HEK293 (cell line): Measurements from ENCODE around the gene ATP7B.

Experiments
- IKZF3 ChIP-seq: fragments of 450-650 bp; IDR thresholded peaks from 2 replicates; pipeline ENCODE4 v1.5.0; 2018; ENCODE audit warnings: missing biosample characterization, mild to moderate bottlenecking, missing genetic modification characterization, moderate library complexity
- KLF10 ChIP-seq: fragments of 450-650 bp; IDR thresholded peaks from 2 replicates; pipeline ENCODE4 v1.5.1; 2018; ENCODE audit warnings: missing biosample characterization, mild to moderate bottlenecking, missing genetic modification characterization
- KLF9 ChIP-seq: fragments of 450-650 bp; formaldehyde crosslinking; IDR thresholded peaks from 2 replicates; pipeline ENCODE4 v1.5.1; 2016; ENCODE audit warnings: missing biosample characterization, missing genetic modification characterization, low read depth
- REPIN1 ChIP-seq: fragments of 450-650 bp; formaldehyde crosslinking; IDR thresholded peaks from 2 replicates; pipeline ENCODE4 v1.5.1; 2017; ENCODE audit warnings: missing biosample characterization, missing genetic modification characterization, low read depth
- ZBTB1 ChIP-seq: fragments of 450-650 bp; formaldehyde crosslinking; IDR thresholded peaks from 2 replicates; pipeline ENCODE4 v1.5.1; 2016; ENCODE audit warnings: missing biosample characterization, missing genetic modification characterization
- ZBTB48 ChIP-seq: fragments of 450-650 bp; formaldehyde crosslinking; IDR thresholded peaks from 2 replicates; pipeline ENCODE4 v1.5.1; 2016; ENCODE audit warnings: missing biosample characterization, missing genetic modification characterization
- ZFP37 ChIP-seq: fragments of 450-650 bp; formaldehyde crosslinking; IDR thresholded peaks from 2 replicates; pipeline ENCODE4 v1.5.1; 2016; ENCODE audit warnings: missing biosample characterization, missing genetic modification characterization
- ZIC2 ChIP-seq: fragments of 450-650 bp; formaldehyde crosslinking; IDR thresholded peaks from 2 replicates; pipeline ENCODE4 v1.5.1; 2016; ENCODE audit warnings: missing biosample characterization, missing genetic modification characterization
- ZNF221 ChIP-seq: fragments of 450-650 bp; formaldehyde crosslinking; IDR thresholded peaks from 2 replicates; pipeline ENCODE4 v1.5.1; 2017; ENCODE audit warnings: missing biosample characterization, missing genetic modification characterization, borderline replicate concordance
- ZNF239 ChIP-seq: fragments of 450-650 bp; formaldehyde crosslinking; IDR thresholded peaks from 2 replicates; pipeline ENCODE4 v1.5.1; 2016; ENCODE audit warnings: missing biosample characterization, missing genetic modification characterization
- ZNF302 ChIP-seq: fragments of 450-650 bp; formaldehyde crosslinking; IDR thresholded peaks from 2 replicates; pipeline ENCODE4 v1.5.1; 2016; ENCODE audit warnings: missing biosample characterization, missing genetic modification characterization, low read depth
- ZNF335 ChIP-seq: fragments of 450-650 bp; formaldehyde crosslinking; conservative IDR thresholded peaks from 2 replicates; pipeline ENCODE4 v1.5.1; 2016; ENCODE audit warnings: missing biosample characterization, missing genetic modification characterization
- ZNF433 ChIP-seq: fragments of 450-650 bp; formaldehyde crosslinking; IDR thresholded peaks from 2 replicates; pipeline ENCODE4 v1.5.1; 2016; ENCODE audit warnings: missing biosample characterization, missing genetic modification characterization, low read depth
- ZNF501 ChIP-seq: fragments of 450-650 bp; formaldehyde crosslinking; IDR thresholded peaks from 2 replicates; pipeline ENCODE4 v1.5.1; 2016; ENCODE audit warnings: missing biosample characterization, missing genetic modification characterization
- ZNF514 ChIP-seq: fragments of 450-650 bp; formaldehyde crosslinking; IDR thresholded peaks from 2 replicates; pipeline ENCODE4 v1.5.1; 2016; ENCODE audit warnings: missing biosample characterization, missing genetic modification characterization
- ZNF548 ChIP-seq: fragments of 450-650 bp; formaldehyde crosslinking; IDR thresholded peaks from 2 replicates; pipeline ENCODE4 v1.5.1; 2016; ENCODE audit warnings: missing biosample characterization, missing genetic modification characterization
- ZNF560 ChIP-seq: fragments of 450-650 bp; formaldehyde crosslinking; IDR thresholded peaks from 2 replicates; pipeline ENCODE4 v1.5.1; 2017; ENCODE audit warnings: missing biosample characterization, missing genetic modification characterization, borderline replicate concordance
- ZNF747 ChIP-seq: fragments of 450-650 bp; formaldehyde crosslinking; IDR thresholded peaks from 2 replicates; pipeline ENCODE4 v1.5.1; 2016; ENCODE audit warnings: missing biosample characterization, missing genetic modification characterization
- ZNF776 ChIP-seq: fragments of 450-650 bp; formaldehyde crosslinking; IDR thresholded peaks from 2 replicates; pipeline ENCODE4 v1.5.0; 2017; ENCODE audit warnings: missing biosample characterization, missing genetic modification characterization, borderline replicate concordance
- ZNF843 ChIP-seq: fragments of 450-650 bp; formaldehyde crosslinking; IDR thresholded peaks from 2 replicates; pipeline ENCODE4 v1.5.1; 2016; ENCODE audit warnings: missing biosample characterization, missing genetic modification characterization
- TF ChIP-seq, protein P1 (sequence below): fragments of 450-650 bp; formaldehyde crosslinking; IDR thresholded peaks from 2 replicates; pipeline ENCODE4 v1.5.1; 2017; ENCODE audit warnings: missing biosample characterization, missing genetic modification characterization
- TF ChIP-seq, protein P2 (sequence below): fragments of 450-650 bp; formaldehyde crosslinking; conservative IDR thresholded peaks from 2 replicates; pipeline ENCODE4 v1.5.1; 2016; ENCODE audit warnings: low read depth, missing biosample characterization, missing genetic modification characterization
- TF ChIP-seq, protein P3 (sequence below): fragments of 450-650 bp; formaldehyde crosslinking; IDR thresholded peaks from 2 replicates; pipeline ENCODE4 v1.5.1; 2016; ENCODE audit warnings: missing biosample characterization, missing genetic modification characterization
- TF ChIP-seq, protein P4 (sequence below): fragments of 450-650 bp; formaldehyde crosslinking; IDR thresholded peaks from 2 replicates; pipeline ENCODE4 v1.5.1; 2017; ENCODE audit warnings: missing biosample characterization, missing genetic modification characterization
- TF ChIP-seq, protein P5 (sequence below): fragments of 450-650 bp; formaldehyde crosslinking; IDR thresholded peaks from 2 replicates; pipeline ENCODE4 v1.5.1; 2016; ENCODE audit warnings: missing biosample characterization, missing genetic modification characterization
- TF ChIP-seq, protein P6 (sequence below): fragments of 450-650 bp; formaldehyde crosslinking; IDR thresholded peaks from 2 replicates; pipeline ENCODE4 v1.5.1; 2016; ENCODE audit warnings: missing biosample characterization, missing genetic modification characterization

Gene ATP7B

DNA sequence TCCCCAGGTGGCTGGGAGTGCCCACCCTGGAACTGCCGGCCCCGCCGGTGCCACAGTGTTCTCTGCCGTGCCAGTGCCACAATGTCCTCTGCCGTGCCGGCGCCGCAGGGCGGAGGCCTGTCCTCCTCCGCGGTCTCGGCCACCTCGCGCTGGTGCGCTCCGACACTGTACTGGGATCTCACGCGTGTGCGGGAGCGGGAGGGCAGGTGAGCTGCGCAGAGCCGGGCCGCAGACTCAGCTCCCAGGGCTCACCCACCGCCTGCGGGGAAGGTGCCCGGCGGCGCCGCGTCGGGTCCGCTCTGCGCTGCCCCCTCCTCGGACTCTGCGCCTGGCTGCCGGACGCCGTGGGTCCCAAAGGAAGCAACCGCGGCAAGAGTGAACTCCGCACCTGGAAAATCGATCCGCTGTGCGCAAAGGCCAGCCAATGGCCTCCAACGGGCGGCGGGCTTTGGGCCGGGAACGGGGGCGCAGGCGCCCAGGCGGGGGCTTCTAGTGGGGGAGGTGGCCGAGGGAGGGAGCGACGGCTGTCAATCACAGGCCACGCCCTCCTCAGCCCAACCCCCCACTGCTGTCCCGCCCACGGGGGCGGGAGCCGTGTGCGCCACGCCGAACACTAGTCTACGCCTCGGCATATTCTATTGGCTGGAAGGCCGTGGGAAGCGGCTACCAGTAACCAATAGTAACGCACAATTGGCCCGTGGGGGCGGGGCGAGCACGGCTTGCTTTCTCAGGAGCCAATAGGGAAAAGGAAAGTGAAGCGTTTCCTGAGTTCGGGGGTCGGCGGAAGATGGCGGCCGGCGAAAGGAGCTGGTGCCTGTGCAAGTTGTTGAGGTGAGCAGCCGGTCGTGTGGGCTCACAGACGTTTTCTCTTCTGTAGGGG lies 622 bp upstream of the ATP7B start, which contains the start of gene ALG11 (continued):
- TF ChIP-seq ZNF433 (tag by site-specific recombination) (no peak), ZBTB1 (tag by site-specific recombination) (peak; percentile 54; the same call in 1 of the 2 replicates), ZNF843 (tag by site-specific recombination) (no peak), ZNF514 (no peak), ZNF239 (tag by site-specific recombination) (no peak), ZNF221 (tag by site-specific recombination) (no peak), KLF10 (tag by site-specific recombination) (peak; percentile 92), ZNF501 (tag by site-specific recombination) (no peak; the same call in 1 of the 2 replicates), ZNF747 (tag by site-specific recombination) (no peak), ZNF335 (tag by site-specific recombination) (peak; percentile 91), ZNF548 (no peak), ZBTB48 (tag by site-specific recombination) (no peak), IKZF3 (tag by site-specific recombination) (no peak), REPIN1 (tag by site-specific recombination) (no peak), ZNF776 (tag by site-specific recombination) (no peak), ZNF302 (no peak), ZNF560 (no peak), KLF9 (tag by site-specific recombination) (peak; percentile 96), ZIC2 (tag by site-specific recombination) (peak; percentile 57), ZFP37 (tag by site-specific recombination) (peak; percentile 84; the same call in 1 of the 2 replicates)
- TF ChIP-seq, protein P1, sequence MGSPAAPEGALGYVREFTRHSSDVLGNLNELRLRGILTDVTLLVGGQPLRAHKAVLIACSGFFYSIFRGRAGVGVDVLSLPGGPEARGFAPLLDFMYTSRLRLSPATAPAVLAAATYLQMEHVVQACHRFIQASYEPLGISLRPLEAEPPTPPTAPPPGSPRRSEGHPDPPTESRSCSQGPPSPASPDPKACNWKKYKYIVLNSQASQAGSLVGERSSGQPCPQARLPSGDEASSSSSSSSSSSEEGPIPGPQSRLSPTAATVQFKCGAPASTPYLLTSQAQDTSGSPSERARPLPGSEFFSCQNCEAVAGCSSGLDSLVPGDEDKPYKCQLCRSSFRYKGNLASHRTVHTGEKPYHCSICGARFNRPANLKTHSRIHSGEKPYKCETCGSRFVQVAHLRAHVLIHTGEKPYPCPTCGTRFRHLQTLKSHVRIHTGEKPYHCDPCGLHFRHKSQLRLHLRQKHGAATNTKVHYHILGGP (tag by site-specific recombination), result no peak
- TF ChIP-seq, protein P2, sequence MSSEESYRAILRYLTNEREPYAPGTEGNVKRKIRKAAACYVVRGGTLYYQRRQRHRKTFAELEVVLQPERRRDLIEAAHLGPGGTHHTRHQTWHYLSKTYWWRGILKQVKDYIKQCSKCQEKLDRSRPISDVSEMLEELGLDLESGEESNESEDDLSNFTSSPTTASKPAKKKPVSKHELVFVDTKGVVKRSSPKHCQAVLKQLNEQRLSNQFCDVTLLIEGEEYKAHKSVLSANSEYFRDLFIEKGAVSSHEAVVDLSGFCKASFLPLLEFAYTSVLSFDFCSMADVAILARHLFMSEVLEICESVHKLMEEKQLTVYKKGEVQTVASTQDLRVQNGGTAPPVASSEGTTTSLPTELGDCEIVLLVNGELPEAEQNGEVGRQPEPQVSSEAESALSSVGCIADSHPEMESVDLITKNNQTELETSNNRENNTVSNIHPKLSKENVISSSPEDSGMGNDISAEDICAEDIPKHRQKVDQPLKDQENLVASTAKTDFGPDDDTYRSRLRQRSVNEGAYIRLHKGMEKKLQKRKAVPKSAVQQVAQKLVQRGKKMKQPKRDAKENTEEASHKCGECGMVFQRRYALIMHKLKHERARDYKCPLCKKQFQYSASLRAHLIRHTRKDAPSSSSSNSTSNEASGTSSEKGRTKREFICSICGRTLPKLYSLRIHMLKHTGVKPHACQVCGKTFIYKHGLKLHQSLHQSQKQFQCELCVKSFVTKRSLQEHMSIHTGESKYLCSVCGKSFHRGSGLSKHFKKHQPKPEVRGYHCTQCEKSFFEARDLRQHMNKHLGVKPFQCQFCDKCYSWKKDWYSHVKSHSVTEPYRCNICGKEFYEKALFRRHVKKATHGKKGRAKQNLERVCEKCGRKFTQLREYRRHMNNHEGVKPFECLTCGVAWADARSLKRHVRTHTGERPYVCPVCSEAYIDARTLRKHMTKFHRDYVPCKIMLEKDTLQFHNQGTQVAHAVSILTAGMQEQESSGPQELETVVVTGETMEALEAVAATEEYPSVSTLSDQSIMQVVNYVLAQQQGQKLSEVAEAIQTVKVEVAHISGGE (tag by site-specific recombination), result peak; percentile 83; the same call in 1 of the 2 replicates
- TF ChIP-seq, protein P3, sequence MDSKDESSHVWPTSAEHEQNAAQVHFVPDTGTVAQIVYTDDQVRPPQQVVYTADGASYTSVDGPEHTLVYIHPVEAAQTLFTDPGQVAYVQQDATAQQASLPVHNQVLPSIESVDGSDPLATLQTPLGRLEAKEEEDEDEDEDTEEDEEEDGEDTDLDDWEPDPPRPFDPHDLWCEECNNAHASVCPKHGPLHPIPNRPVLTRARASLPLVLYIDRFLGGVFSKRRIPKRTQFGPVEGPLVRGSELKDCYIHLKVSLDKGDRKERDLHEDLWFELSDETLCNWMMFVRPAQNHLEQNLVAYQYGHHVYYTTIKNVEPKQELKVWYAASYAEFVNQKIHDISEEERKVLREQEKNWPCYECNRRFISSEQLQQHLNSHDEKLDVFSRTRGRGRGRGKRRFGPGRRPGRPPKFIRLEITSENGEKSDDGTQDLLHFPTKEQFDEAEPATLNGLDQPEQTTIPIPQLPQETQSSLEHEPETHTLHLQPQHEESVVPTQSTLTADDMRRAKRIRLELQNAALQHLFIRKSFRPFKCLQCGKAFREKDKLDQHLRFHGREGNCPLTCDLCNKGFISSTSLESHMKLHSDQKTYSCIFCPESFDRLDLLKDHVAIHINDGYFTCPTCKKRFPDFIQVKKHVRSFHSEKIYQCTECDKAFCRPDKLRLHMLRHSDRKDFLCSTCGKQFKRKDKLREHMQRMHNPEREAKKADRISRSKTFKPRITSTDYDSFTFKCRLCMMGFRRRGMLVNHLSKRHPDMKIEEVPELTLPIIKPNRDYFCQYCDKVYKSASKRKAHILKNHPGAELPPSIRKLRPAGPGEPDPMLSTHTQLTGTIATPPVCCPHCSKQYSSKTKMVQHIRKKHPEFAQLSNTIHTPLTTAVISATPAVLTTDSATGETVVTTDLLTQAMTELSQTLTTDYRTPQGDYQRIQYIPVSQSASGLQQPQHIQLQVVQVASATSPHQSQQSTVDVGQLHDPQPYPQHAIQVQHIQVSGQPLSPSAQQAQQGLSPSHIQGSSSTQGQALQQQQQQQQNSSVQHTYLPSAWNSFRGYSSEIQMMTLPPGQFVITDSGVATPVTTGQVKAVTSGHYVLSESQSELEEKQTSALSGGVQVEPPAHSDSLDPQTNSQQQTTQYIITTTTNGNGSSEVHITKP (tag by site-specific recombination), result no peak
- TF ChIP-seq, protein P4, sequence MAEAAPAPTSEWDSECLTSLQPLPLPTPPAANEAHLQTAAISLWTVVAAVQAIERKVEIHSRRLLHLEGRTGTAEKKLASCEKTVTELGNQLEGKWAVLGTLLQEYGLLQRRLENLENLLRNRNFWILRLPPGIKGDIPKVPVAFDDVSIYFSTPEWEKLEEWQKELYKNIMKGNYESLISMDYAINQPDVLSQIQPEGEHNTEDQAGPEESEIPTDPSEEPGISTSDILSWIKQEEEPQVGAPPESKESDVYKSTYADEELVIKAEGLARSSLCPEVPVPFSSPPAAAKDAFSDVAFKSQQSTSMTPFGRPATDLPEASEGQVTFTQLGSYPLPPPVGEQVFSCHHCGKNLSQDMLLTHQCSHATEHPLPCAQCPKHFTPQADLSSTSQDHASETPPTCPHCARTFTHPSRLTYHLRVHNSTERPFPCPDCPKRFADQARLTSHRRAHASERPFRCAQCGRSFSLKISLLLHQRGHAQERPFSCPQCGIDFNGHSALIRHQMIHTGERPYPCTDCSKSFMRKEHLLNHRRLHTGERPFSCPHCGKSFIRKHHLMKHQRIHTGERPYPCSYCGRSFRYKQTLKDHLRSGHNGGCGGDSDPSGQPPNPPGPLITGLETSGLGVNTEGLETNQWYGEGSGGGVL (tag by site-specific recombination), result no peak
- TF ChIP-seq, protein P5, sequence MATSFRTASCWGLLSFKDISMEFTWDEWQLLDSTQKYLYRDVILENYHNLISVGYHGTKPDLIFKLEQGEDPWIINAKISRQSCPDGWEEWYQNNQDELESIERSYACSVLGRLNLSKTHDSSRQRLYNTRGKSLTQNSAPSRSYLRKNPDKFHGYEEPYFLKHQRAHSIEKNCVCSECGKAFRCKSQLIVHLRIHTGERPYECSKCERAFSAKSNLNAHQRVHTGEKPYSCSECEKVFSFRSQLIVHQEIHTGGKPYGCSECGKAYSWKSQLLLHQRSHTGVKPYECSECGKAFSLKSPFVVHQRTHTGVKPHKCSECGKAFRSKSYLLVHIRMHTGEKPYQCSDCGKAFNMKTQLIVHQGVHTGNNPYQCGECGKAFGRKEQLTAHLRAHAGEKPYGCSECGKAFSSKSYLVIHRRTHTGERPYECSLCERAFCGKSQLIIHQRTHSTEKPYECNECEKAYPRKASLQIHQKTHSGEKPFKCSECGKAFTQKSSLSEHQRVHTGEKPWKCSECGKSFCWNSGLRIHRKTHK (tag by site-specific recombination), result no peak
- TF ChIP-seq, protein P6, sequence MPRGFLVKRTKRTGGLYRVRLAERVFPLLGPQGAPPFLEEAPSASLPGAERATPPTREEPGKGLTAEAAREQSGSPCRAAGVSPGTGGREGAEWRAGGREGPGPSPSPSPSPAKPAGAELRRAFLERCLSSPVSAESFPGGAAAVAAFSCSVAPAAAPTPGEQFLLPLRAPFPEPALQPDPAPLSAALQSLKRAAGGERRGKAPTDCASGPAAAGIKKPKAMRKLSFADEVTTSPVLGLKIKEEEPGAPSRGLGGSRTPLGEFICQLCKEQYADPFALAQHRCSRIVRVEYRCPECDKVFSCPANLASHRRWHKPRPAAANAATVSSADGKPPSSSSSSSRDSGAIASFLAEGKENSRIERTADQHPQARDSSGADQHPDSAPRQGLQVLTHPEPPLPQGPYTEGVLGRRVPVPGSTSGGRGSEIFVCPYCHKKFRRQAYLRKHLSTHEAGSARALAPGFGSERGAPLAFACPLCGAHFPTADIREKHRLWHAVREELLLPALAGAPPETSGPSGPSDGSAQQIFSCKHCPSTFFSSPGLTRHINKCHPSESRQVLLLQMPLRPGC (tag by site-specific recombination), result no peak; the same call in 1 of the 2 replicates
